Activated naive CD8-positive, alpha-beta T cell treated with anti-CD3 and anti-CD28 coated beads, Interleukin-2, amount 50 U/mL, for 24 hours (primary cell): Measurements from ENCODE around the gene PARP11.

Experiments
- ATAC-seq: fragments of 150-1000 bp; cut with Tn5 transposase; one replicate; pipeline ENCODE4 v1.10.0; 2021
- DNase-seq: peaks from one replicate; pipeline ENCODE4 v3.0.0; 2021
- H3K27ac Mint-ChIP-seq: one replicate; pipeline ENCODE4 v1.8.0; 2021; ENCODE audit warnings: mild to moderate bottlenecking, mixed read lengths
- H3K27me3 Mint-ChIP-seq: one replicate; pipeline ENCODE4 v1.8.0; 2021; ENCODE audit warnings: mixed read lengths
- H3K36me3 Mint-ChIP-seq: one replicate; pipeline ENCODE4 v1.8.0; 2021; ENCODE audit warnings: low read depth, mixed read lengths
- H3K4me1 Mint-ChIP-seq: one replicate; pipeline ENCODE4 v1.8.0; 2021; ENCODE audit warnings: mixed read lengths
- H3K4me3 Mint-ChIP-seq: one replicate; pipeline ENCODE4 v1.8.0; 2021; ENCODE audit warnings: mild to moderate bottlenecking, moderate library complexity, mixed read lengths
- H3K9me3 Mint-ChIP-seq: one replicate; pipeline ENCODE4 v1.8.0; 2021; ENCODE audit warnings: mixed read lengths

PARP11 gene

DNA sequence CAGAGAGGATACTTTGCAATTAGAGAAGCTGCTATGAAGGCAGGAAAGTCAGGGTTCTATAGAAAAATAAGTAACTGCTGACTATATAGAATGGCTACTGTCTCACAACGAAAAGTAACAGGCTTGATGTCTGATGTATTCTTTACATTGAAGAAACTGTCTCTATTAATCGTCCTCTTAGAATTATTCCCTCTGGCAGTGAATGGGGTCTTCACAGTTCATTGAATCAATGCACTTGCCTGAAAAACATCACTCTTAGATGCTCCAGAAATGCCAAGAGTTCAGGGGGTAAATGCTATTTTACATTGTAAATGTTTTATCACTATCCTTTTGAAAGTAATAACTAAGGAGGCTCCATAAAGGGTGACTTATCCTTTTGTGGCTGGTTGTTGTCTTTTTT is 82.6 kb downstream of the PARP11 start:
- H3K36me3 Mint-ChIP-seq = peaks cover 11% of the 10 kb centered on the region

GRCh38 chr12:3789838-3790237 is 83.4 kb downstream of the PARP11 start:
- no peak overlapping the region for H3K27ac Mint-ChIP-seq
- DNase-seq (no peak), ATAC-seq (no peak)
- no peak overlapping the region for H3K4me3 Mint-ChIP-seq
- peaks cover 11% of the 10 kb centered on the region for H3K36me3 Mint-ChIP-seq
- H3K27me3 Mint-ChIP-seq = no peaks in the 10 kb centered on the region
- H3K9me3 Mint-ChIP-seq = no peaks in the 10 kb centered on the region
- no peaks in the 10 kb centered on the region for H3K4me1 Mint-ChIP-seq

More for the DNA sequence above, 82.6 kb downstream of the PARP11 start:
- Mint-ChIP-seq H3K4me1 (peaks cover 6% of the 10 kb centered on the region), H3K9me3 (no peaks in the 10 kb centered on the region), H3K27ac (no peak overlapping the region), H3K4me3 (no peak overlapping the region), H3K27me3 (no peaks in the 10 kb centered on the region)
- no peak for DNase-seq
- no peak for ATAC-seq

- H3K27me3 Mint-ChIP-seq = no peaks in the 10 kb centered on the region
- no peak overlapping the region for H3K27ac Mint-ChIP-seq
- no peak for DNase-seq
- H3K36me3 Mint-ChIP-seq = no peaks in the 10 kb centered on the region
- H3K4me3 Mint-ChIP-seq = no peak overlapping the region
- ATAC-seq = no peak
- H3K4me1 Mint-ChIP-seq = peaks cover 2% of the 10 kb centered on the region
- H3K9me3 Mint-ChIP-seq = no peaks in the 10 kb centered on the region
Measured at GRCh38 chr12:3777206-3777809, 95.9 kb downstream of the PARP11 start.

DNA sequence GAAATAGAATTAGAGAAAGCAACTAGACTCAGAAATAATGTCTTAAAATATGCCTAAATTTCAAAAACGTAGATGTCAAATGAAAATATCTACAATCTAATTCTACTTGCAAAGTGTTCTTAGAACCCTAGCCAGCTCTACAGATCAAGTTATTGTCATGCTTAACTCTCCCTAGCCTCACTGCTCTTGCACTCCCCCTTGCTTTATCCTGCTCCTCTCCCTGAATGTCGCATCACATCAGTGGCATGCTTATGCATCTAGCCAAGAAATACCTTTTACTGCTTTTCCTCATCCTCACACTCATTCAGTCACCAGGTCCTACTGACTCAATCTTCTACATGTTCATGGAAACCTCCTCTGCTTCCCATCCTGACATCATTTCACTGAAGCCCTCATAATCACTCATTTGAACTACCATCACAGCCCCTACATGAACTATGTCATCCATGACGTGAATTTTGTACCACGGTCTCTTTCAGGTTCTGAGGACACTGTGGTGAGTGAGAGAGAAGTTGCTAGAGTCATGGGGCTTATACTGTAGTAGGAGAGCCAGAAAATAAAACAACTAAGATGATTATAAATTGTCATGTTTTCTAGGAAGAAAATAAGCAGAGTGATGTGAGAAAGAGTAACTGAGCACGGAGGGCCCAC is 97.7 kb downstream of the PARP11 start:
- Mint-ChIP-seq H3K4me1 (peaks cover 2% of the 10 kb centered on the region), H3K27me3 (no peaks in the 10 kb centered on the region), H3K36me3 (no peaks in the 10 kb centered on the region), H3K9me3 (no peaks in the 10 kb centered on the region), H3K27ac (no peak overlapping the region), H3K4me3 (no peak overlapping the region)
- ATAC-seq (no peak), DNase-seq (no peak)

DNA sequence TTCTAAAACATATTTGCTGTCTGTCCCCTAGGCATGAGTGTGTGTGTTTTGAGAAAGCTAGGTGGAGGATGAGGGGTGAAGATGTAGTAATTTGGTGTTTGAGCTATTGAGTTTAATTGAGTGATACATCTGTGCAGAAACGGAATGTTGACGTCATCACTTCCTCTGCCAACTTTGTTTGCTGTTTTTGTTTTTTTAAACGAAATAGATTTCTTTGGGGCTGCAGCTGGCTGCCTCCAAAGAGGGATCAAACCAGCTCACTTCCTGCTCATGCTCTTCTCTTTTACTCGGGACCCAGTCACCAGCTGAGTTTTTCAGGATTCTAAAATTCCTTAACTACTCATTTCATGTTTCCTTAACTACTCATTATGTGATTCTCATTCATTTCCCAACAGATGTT is 100.8 kb downstream of the PARP11 start:
- Mint-ChIP-seq H3K36me3 (no peaks in the 10 kb centered on the region), H3K27ac (no peak overlapping the region), H3K9me3 (no peaks in the 10 kb centered on the region), H3K4me1 (peaks cover 2% of the 10 kb centered on the region), H3K27me3 (no peaks in the 10 kb centered on the region), H3K4me3 (no peak overlapping the region)
- ATAC-seq = no peak
- DNase-seq = no peak

GRCh38 chr12:3771853-3772252 is 101.3 kb downstream of the PARP11 start:
- Mint-ChIP-seq H3K36me3 (no peaks in the 10 kb centered on the region), H3K27ac (no peak overlapping the region), H3K9me3 (no peaks in the 10 kb centered on the region), H3K4me3 (no peak overlapping the region), H3K4me1 (peaks cover 2% of the 10 kb centered on the region), H3K27me3 (no peaks in the 10 kb centered on the region)
- DNase-seq (no peak), ATAC-seq (no peak)

DNA sequence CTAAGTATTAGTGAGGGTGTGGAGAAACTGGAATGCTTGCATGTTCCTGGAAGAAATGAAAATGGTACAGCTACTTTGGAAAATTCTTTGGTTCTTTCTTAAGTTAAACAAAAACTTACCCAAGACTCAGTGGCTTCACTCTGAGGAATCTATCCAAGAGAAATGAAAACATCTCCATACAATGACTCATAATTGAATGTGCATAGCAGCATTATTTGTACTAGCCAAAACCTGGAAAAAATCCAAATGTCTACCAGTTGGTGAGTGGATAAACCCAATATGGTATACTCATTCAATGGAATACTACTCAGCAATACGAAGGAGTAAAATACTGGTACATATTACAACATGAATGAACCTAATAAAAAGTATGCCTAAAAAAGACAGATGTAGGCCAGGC is 102.3 kb downstream of the PARP11 start:
- Mint-ChIP-seq H3K27ac (no peak overlapping the region), H3K4me3 (no peak overlapping the region), H3K27me3 (no peaks in the 10 kb centered on the region), H3K36me3 (no peaks in the 10 kb centered on the region), H3K9me3 (no peaks in the 10 kb centered on the region), H3K4me1 (peaks cover 2% of the 10 kb centered on the region)
- no peak for ATAC-seq
- DNase-seq = no peak

GRCh38 chr12:3768911-3769447 is 104.2 kb downstream of the PARP11 start:
- Mint-ChIP-seq H3K27me3 (no peaks in the 10 kb centered on the region), H3K4me3 (no peak overlapping the region), H3K9me3 (no peaks in the 10 kb centered on the region), H3K27ac (no peak overlapping the region), H3K4me1 (peaks cover 2% of the 10 kb centered on the region), H3K36me3 (no peaks in the 10 kb centered on the region)
- DNase-seq = no peak
- ATAC-seq = no peak

GRCh38 chr12:3761116-3761735 is 112.0 kb downstream of the PARP11 start:
- no peaks in the 10 kb centered on the region for H3K4me1 Mint-ChIP-seq
- no peak overlapping the region for H3K4me3 Mint-ChIP-seq
- no peak overlapping the region for H3K27ac Mint-ChIP-seq
- H3K9me3 Mint-ChIP-seq = no peaks in the 10 kb centered on the region
- DNase-seq (no peak), ATAC-seq (no peak)
- no peaks in the 10 kb centered on the region for H3K27me3 Mint-ChIP-seq
- H3K36me3 Mint-ChIP-seq = peaks cover 3% of the 10 kb centered on the region

DNA sequence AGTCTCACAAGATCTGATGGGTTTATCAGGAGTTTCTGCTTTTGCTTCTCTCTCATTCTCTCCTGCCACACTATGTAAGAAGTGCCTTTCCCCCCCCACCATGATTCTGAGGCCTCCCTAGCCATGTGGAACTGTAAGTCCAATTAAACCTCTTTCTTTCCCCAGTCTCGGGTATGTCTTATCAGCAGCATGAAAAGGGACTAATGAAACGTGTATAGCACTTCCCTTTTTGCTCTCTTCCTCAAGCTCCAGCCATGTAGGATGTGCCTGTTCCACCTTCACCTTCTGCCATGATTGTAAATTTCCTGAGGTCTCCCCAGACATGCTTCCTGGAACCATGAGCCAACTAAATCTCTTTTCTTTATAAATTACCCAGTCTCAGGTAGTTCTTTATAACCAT is 113.3 kb downstream of the PARP11 start:
- no peak overlapping the region for H3K4me3 Mint-ChIP-seq
- no peaks in the 10 kb centered on the region for H3K27me3 Mint-ChIP-seq
- ATAC-seq = no peak
- no peak overlapping the region for H3K27ac Mint-ChIP-seq
- H3K9me3 Mint-ChIP-seq = no peaks in the 10 kb centered on the region
- peaks cover 3% of the 10 kb centered on the region for H3K4me1 Mint-ChIP-seq
- H3K36me3 Mint-ChIP-seq = peaks cover 3% of the 10 kb centered on the region
- no peak for DNase-seq
